HFF-Myc (cell line): ENCODE measurements around the gene ERN1.
"Not testable (repeated sequence)": the region's sequence is repeated elsewhere in the genome, so short reads cannot be mapped to it uniquely, and the experiment has no call there.

Experiments used
- DNase-seq: peaks from one replicate; pipeline ENCODE4 v3.0.0-alpha.2; 2011; ENCODE audit warnings: low read depth; ENCODE audit errors: extremely low read depth
- H3K4me3 ChIP-seq: replicated peaks from 2 replicates; pipeline ENCODE4 v1.5.1; 2011; ENCODE audit warnings: low read depth, mild to moderate bottlenecking, control low read depth, low read length
- CTCF ChIP-seq: IDR thresholded peaks from 2 replicates; pipeline ENCODE4 v1.5.1; 2012; ENCODE audit warnings: mild to moderate bottlenecking, low read depth, low read length, control low read depth; ENCODE audit errors: missing control alignments

The ERN1 gene

DNA sequence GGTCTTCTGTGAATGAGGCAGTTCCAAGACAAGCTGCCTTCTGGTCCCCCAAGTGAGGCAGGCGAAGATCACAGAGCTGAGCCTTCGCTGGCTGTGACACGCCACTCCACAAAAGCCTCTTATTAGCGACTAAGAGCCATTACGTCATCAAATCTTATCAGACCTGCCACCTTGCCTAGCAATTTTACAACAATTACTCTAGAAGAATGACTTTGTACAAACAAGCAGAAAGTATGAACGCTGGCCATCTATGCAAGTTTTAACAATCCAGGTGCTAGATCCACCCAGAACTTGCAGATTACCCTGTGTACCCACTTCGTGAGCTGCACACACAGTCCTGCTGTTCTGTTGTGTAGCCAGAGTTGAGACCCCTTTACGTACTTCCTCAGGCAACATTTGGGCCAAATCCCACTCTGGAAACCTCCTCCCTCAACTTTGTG, 105.7 kb downstream of the ERN1 start:
- DNase-seq = no peak
- no peak overlapping the region for H3K4me3 ChIP-seq
- TF ChIP-seq CTCF = no peak

GRCh38 chr17:64022611-64023063, 107.3 kb downstream of the ERN1 start:
- no peak for TF ChIP-seq CTCF
- DNase-seq = no peak

GRCh38 chr17:64020056-64020766, 109.7 kb downstream of the ERN1 start, which contains the start of gene ICAM2:
TSS of gene ICAM2 (minus strand) at chr17:64020633. CDS start at chr17:64006691, 13,942 bp downstream.
- DNase-seq = no peak
- no peak for TF ChIP-seq CTCF
- H3K4me3 ChIP-seq = peak within 1 kb of the TSS; percentile 24

More at GRCh38 chr17:64022611-64023063, 107.3 kb downstream of the ERN1 start:
- H3K4me3 ChIP-seq = no peak overlapping the region

GRCh38 chr17:64019551-64019961, 110.4 kb downstream of the ERN1 start:
- DNase-seq, H3K4me3 ChIP-seq: not testable (repeated sequence)

GRCh38 chr17:64017381-64017980, 112.5 kb downstream of the ERN1 start:
- no peak overlapping the region for H3K4me3 ChIP-seq
- no peak for TF ChIP-seq CTCF

DNA sequence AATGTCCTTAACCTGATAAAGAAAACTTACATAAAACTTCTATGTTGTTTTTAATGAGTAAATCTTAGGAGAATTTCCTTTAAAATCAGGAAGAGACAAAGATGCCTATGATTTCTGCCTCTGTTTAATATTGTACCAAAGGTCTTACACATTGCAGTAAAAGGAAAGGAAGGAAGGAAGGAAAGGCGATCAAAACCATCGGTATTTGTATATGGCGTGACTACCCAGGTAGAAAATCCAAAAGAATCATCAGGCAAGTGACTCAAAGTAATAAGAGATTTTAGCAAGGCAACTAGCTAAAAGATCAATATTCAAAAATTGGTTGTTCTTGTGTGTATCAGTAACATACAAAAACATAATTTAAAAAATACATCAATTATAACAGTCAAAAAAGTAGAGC, 113.0 kb downstream of the ERN1 start:
- H3K4me3 ChIP-seq = no peak overlapping the region
- no peak for DNase-seq
- no peak for TF ChIP-seq CTCF

More at GRCh38 chr17:64017381-64017980, 112.5 kb downstream of the ERN1 start:
- no peak for DNase-seq

GRCh38 chr17:64016231-64016784, 113.6 kb downstream of the ERN1 start:
- H3K4me3 ChIP-seq = no peak overlapping the region
- no peak for DNase-seq
- TF ChIP-seq CTCF = no peak
